ENCODE data around the gene COL27A1. TPM values are rescaled to one million over a fixed set of nuclear protein-coding genes. Genes with fewer than 3 reads are reported as not detected.

COL27A1 gene
- total RNA-seq, 1 experiment from 2014 or later = 12.0 TPM

DNA sequence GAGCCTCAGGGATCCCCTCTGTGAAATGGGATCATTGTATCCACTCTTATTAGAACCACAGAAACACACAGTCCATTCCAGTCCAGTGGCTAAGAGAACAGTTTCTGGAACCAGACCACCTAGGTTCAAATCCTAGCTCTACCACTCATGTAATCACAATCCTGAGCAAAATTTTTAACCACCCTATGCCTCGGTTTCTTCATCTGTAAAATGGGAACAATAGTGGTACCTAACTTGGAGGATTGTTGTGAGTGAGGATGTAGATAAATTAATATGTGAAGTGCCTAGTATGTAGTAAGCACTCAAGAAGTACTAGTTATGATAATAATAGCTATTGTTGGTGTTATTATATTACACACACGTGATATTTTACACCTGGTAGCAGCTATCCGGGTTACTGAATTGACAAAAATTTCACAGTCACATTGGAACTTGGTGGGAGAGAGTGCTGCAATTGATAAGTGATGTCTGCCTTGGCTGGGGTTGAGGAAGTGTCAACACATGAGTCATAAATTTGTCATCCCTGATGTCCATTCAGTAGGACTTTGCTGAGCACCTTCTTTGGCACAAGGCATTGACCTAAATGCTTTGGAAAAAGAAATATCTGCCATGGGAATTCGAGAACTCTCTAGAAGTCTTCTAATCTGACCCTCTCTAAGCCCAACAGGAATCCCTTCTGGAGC, 68.4 kb downstream of the COL27A1 start:
- intact Hi-C loops (cut with micrococcal nuclease) = no loop called here
- CTCF ChIA-PET = no interaction called here
- Histone ChIP-seq H3K79me2 (ENCODE audit: insufficient read depth, low read length) (no peaks in the 10 kb centered on the region), H3K36me3 (ENCODE audit: control insufficient read depth in 1 of 2, insufficient read depth in 2 of 2, low read length in 2 of 2) (no peaks in the 10 kb centered on the region), H3K27ac (ENCODE audit: low read depth, low read length) (no peak overlapping the region), H3K4me1 (ENCODE audit: control insufficient read depth in 1 of 2, insufficient read depth in 2 of 2, low read length in 2 of 2) (peaks cover 6 to 27% of the 10 kb centered on the region in 2 experiments), H3K4me3 (replicated peaks in 1 of 2; ENCODE audit: low read depth in 1 of 2, low read length in 2 of 2) (no peak overlapping the region), H2AFZ (ENCODE audit: low read depth, low read length, poor library complexity, severe bottlenecking) (no peak overlapping the region), H3K27me3 (ENCODE audit: insufficient read depth, low read length) (no peaks in the 10 kb centered on the region), H3K4me2 (ENCODE audit: low read length) (peak overlapping the region; percentile 42), H3K9me3 (ENCODE audit: control insufficient read depth in 1 of 2, insufficient read depth in 1 of 2, low read depth in 1 of 2, low read length in 2 of 2) (no peaks in the 10 kb centered on the region), H3K9me2 (ENCODE audit: insufficient read depth) (no peaks in the 10 kb centered on the region), H3K9ac (ENCODE audit: low read length) (no peak overlapping the region), H4K20me1 (ENCODE audit: insufficient read depth) (no peaks in the 10 kb centered on the region)
- ATAC-seq = peak; percentile 84
- RAD21 ChIA-PET (ENCODE audit: low non-redundant PET in 1 of 2, low total read pairs in 2 of 2, uncharacterized antibody in 2 of 2, unreplicated experiment in 2 of 2) = no interaction called here
- TF ChIP-seq FOSL1 (IDR thresholded peaks at IDR 0.05; ENCODE audit: low read depth) = peak; percentile 82
- TF ChIP-seq POLR2A (IDR thresholded peaks at IDR 0.05; ENCODE audit: borderline replicate concordance, extremely low read depth, insufficient read depth, insufficient read length) = no peak
- TF ChIP-seq SRF (IDR thresholded peaks at IDR 0.05; ENCODE audit: low read depth) = peak; percentile 82
- TF ChIP-seq SP1 (IDR thresholded peaks at IDR 0.05; ENCODE audit: low read depth) = peak; percentile 53
- peak; percentile 39; the same call in 1 of the 2 replicates for TF ChIP-seq CBX3 (IDR thresholded peaks at IDR 0.05; ENCODE audit: low read depth)
- no peak for TF ChIP-seq SIN3A (IDR thresholded peaks at IDR 0.05; ENCODE audit: low read depth)
- TF ChIP-seq, protein P1, sequence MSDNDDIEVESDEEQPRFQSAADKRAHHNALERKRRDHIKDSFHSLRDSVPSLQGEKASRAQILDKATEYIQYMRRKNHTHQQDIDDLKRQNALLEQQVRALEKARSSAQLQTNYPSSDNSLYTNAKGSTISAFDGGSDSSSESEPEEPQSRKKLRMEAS (IDR thresholded peaks at IDR 0.05) = peak; percentile 44; the same call in 1 of the 2 replicates
- peak; percentile 55 for TF ChIP-seq JUND (IDR thresholded peaks at IDR 0.05)
- DNase-seq (ENCODE audit: low read depth, low spot score) = peak; percentile 51
- POLR2A ChIA-PET = no interaction called here
- no TSS peak for BruUV-seq (replicated peaks)

GRCh38 chr9:114224247-114224610, 68.9 kb downstream of the COL27A1 start:
- ATAC-seq (peak; percentile 59), DNase-seq (ENCODE audit: low read depth, low spot score) (no peak)
- Histone ChIP-seq H3K9me3 (ENCODE audit: control insufficient read depth in 1 of 2, insufficient read depth in 1 of 2, low read depth in 1 of 2, low read length in 2 of 2) (no peaks in the 10 kb centered on the region), H3K4me3 (replicated peaks in 1 of 2; ENCODE audit: low read depth in 1 of 2, low read length in 2 of 2) (no peak overlapping the region), H3K4me2 (ENCODE audit: low read length) (peak overlapping the region; percentile 42), H3K4me1 (ENCODE audit: control insufficient read depth in 1 of 2, insufficient read depth in 2 of 2, low read length in 2 of 2) (peaks cover 6 to 27% of the 10 kb centered on the region in 2 experiments), H2AFZ (ENCODE audit: low read depth, low read length, poor library complexity, severe bottlenecking) (no peak overlapping the region), H3K36me3 (ENCODE audit: control insufficient read depth in 1 of 2, insufficient read depth in 2 of 2, low read length in 2 of 2) (no peaks in the 10 kb centered on the region), H4K20me1 (ENCODE audit: insufficient read depth) (no peaks in the 10 kb centered on the region), H3K27me3 (ENCODE audit: insufficient read depth, low read length) (no peaks in the 10 kb centered on the region), H3K9me2 (ENCODE audit: insufficient read depth) (no peaks in the 10 kb centered on the region), H3K9ac (ENCODE audit: low read length) (no peak overlapping the region), H3K27ac (ENCODE audit: low read depth, low read length) (no peak overlapping the region), H3K79me2 (ENCODE audit: insufficient read depth, low read length) (no peaks in the 10 kb centered on the region)
- ChIA-PET RAD21 (ENCODE audit: low non-redundant PET in 1 of 2, low total read pairs in 2 of 2, uncharacterized antibody in 2 of 2, unreplicated experiment in 2 of 2) (no interaction called here), CTCF (no interaction called here), POLR2A (no interaction called here)
- no TSS peak for BruUV-seq (replicated peaks)
- TF ChIP-seq ELF1 (IDR thresholded peaks at IDR 0.05; ENCODE audit: borderline replicate concordance, low read depth) (no peak), SP1 (IDR thresholded peaks at IDR 0.05; ENCODE audit: low read depth) (no peak), SIN3A (IDR thresholded peaks at IDR 0.05; ENCODE audit: low read depth) (no peak), CTCF (IDR thresholded peaks at IDR 0.05 in 2 of 3, conservative IDR thresholded peaks at IDR 0.05 in 1 of 3; ENCODE audit: borderline replicate concordance in 1 of 3, insufficient read depth in 1 of 3, low read depth in 2 of 3, low read length in 2 of 3) (no peak)
- TF ChIP-seq, protein P1 (IDR thresholded peaks at IDR 0.05) = 0 out of 2 replicates have a peak, but pooled peaks have one; percentile 2
- intact Hi-C loops (cut with micrococcal nuclease) = no loop called here

Data from HCT116 (cell line).